Thyroid gland (tissue), 4 donors: Measurements from ENCODE around the gene C9orf72.

Experiments
- CTCF ChIP-seq, 6 experiments: fragments of 200-600 bp in 3 of 6; fragments of 450-650 bp in 3 of 6; sonication (generic) in 3 of 6; IDR thresholded peaks; one replicate each; pipeline ENCODE4 v1.5.1; 2016 to 2019; ENCODE audit warnings: antibody characterized with exemption in 6 of 6, mild to moderate bottlenecking in 2 of 6, inconsistent platforms in 1 of 6, moderate library complexity in 1 of 6
- POLR2A ChIP-seq, 2 donors: fragments of 450-650 bp; IDR thresholded peaks; one replicate each; pipeline ENCODE4 v1.6.1; 2017; ENCODE audit warnings: antibody characterized with exemption in 2 of 2, mild to moderate bottlenecking in 2 of 2, moderate library complexity in 1 of 2

GRCh38 chr9:27503623-27504022, 69.7 kb downstream of the C9orf72 start:
- TF ChIP-seq CTCF (IDR thresholded peaks at IDR 0.05) (no peak), POLR2A (IDR thresholded peaks at IDR 0.05) (no peak)
